H1 (cell line): ENCODE measurements around the gene BRAT1. TPM values are rescaled to one million over a fixed set of nuclear protein-coding genes. Genes with fewer than 3 reads are reported as not detected.

ENCODE experiments used
- CTBP2 ChIP-seq: IDR thresholded peaks from 2 replicates; pipeline ENCODE4 v1.7.0; 2011; ENCODE audit warnings: borderline replicate concordance, mild to moderate bottlenecking, moderate library complexity, mixed read lengths, low read length; ENCODE audit not compliant: insufficient read depth, insufficient read length
- EZH2 ChIP-seq: fragments of 200-600 bp; sonication (generic); IDR thresholded peaks from 2 replicates; pipeline ENCODE4 v1.7.1; 2012; ENCODE audit warnings: low read depth, mild to moderate bottlenecking, moderate library complexity, low read length, inconsistent platforms; ENCODE audit not compliant: severe bottlenecking
- RBBP5 ChIP-seq: IDR thresholded peaks from 2 replicates; pipeline ENCODE4 v1.7.1; 2012; ENCODE audit warnings: low read depth, mild to moderate bottlenecking, inconsistent platforms, low read length, moderate library complexity, borderline replicate concordance
- RXRA ChIP-seq: IDR thresholded peaks from 2 replicates; pipeline ENCODE4 v1.6.1; 2011; ENCODE audit warnings: low read depth, mild to moderate bottlenecking, low read length, moderate library complexity; ENCODE audit not compliant: insufficient read depth
- SIX5 ChIP-seq: IDR thresholded peaks from 2 replicates; pipeline ENCODE4 v1.6.1; 2011; ENCODE audit warnings: mild to moderate bottlenecking, low read depth, low read length
- polyA plus RNA-seq, 7 experiments: library from polyadenylated mRNA; depleted of rRNA in 3 of 7; stranded (reverse) in 5 of 7; unstranded in 2 of 7; fragments of >200 nt in 5 of 7; fragments of 200-250 nt in 2 of 7; gene quantifications; 1 replicate in 5 of 7; 2 replicates in 1 of 7; 4 replicates in 1 of 7; pipeline versions ENCODE4 v1.2.1 to v1.2.3, GENCODE V29; 2011 to 2013; ENCODE audit warnings: missing spikeins in 2 of 7, mixed read lengths in 2 of 7
- total RNA-seq: library from RNA; stranded (reverse); fragmentation: NEBNext Ultra II Directional; extraction: Animal tissue kit (Norgen Biotek cat#: 25700); gene quantifications from 2 replicates; pipeline ENCODE4 v1.2.1, GENCODE V29; 2021

The BRAT1 gene
- total and polyA plus RNA-seq, 2 of the 8 experiments (the other 6 are each of a cell fraction or from before 2014, with no cell fraction given), result 36.8 to 42.3 TPM

DNA sequence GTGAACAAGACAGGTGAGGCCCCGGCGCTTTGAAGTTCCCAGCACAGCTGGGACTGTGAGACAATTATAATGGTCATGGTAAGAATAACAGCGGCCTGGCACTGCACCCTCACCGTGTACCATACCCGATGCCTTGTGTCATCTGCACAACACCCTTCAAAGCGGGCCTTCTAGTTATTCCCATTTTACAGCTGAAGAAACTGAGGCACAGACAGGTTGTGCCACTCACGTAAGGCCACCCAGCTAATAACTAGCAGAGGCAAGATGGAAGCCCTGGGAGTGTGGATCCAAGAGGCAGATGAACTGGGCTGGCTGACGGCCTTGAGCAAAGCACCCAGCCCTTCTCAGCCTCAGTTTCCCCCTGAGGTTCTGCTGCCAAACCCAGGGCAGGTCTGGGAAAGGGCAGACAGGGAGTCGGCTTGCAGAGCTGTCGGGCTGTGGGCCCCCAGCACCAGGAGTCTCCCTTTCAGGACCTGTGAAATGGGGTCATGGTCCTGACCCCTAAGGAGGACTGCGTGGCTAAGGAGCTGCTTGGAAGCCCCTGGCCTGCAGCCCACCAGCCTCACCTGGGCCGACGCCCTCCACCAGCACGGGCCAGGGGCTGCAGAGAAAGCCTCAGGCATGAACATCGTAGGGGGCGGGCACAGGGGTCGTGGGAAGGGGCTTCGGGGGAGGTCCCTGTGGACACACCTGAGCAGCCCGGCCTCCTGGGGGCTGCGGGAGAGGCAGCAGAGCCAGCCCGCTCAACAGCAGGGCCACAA, 51.0 kb downstream of the BRAT1 start (continued):
- TF ChIP-seq RBBP5, result no peak
- TF ChIP-seq SIX5, result no peak
- no peak for TF ChIP-seq EZH2
- no peak for TF ChIP-seq RXRA
- TF ChIP-seq CTBP2, result no peak
